Esophagus squamous epithelium (tissue), 4 donors: ENCODE results near the gene DHX15.

Experiments
- POLR2A ChIP-seq, 4 donors: fragments of 450-650 bp; IDR thresholded peaks; one replicate each; pipeline ENCODE4 v1.6.1; 2017; ENCODE audit warnings: antibody characterized with exemption in 4 of 4, mild to moderate bottlenecking in 4 of 4, moderate library complexity in 3 of 4
- TF ChIP-seq, protein P1 (sequence below), 6 experiments: fragments of 450-650 bp in 4 of 6; fragments of 200-600 bp in 2 of 6; sonication (generic) in 2 of 6; IDR thresholded peaks; one replicate each; pipeline ENCODE4 v1.5.1; 2016 to 2019; ENCODE audit warnings: antibody characterized with exemption in 6 of 6, mild to moderate bottlenecking in 4 of 6, moderate library complexity in 4 of 6

DNA sequence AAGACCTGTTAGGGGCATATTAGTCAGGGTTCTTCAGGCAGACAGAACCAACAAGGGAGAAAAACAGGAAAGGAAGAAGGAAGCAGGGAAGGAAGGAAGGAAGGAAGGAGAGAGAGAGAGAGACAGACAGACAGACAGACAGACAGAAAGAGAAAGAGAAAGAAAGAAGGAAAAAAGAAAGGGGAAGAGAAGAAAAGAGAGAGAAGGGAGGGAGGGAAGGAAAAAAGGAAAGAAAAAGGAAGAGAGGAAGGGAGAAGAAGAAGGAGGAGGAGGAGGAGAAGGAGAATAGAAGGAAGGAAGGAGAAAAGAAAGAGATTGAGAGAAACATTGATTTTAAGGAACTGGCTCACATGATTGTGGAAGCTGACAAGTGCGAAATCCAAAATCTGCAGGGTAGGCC is 89.0 kb downstream of the DHX15 start:
- TF ChIP-seq, protein P1, sequence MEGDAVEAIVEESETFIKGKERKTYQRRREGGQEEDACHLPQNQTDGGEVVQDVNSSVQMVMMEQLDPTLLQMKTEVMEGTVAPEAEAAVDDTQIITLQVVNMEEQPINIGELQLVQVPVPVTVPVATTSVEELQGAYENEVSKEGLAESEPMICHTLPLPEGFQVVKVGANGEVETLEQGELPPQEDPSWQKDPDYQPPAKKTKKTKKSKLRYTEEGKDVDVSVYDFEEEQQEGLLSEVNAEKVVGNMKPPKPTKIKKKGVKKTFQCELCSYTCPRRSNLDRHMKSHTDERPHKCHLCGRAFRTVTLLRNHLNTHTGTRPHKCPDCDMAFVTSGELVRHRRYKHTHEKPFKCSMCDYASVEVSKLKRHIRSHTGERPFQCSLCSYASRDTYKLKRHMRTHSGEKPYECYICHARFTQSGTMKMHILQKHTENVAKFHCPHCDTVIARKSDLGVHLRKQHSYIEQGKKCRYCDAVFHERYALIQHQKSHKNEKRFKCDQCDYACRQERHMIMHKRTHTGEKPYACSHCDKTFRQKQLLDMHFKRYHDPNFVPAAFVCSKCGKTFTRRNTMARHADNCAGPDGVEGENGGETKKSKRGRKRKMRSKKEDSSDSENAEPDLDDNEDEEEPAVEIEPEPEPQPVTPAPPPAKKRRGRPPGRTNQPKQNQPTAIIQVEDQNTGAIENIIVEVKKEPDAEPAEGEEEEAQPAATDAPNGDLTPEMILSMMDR (IDR thresholded peaks at IDR 0.05) = no peak
- TF ChIP-seq POLR2A (IDR thresholded peaks at IDR 0.05) = no peak
